ENCODE data around the gene C3orf70. TPM values are rescaled to one million over a fixed set of nuclear protein-coding genes. Genes with fewer than 3 reads are reported as not detected.

The C3orf70 gene
- total RNA-seq, 4 donors from 2014 or later, result 13.9 to 16.4 (median 14.8) TPM

DNA sequence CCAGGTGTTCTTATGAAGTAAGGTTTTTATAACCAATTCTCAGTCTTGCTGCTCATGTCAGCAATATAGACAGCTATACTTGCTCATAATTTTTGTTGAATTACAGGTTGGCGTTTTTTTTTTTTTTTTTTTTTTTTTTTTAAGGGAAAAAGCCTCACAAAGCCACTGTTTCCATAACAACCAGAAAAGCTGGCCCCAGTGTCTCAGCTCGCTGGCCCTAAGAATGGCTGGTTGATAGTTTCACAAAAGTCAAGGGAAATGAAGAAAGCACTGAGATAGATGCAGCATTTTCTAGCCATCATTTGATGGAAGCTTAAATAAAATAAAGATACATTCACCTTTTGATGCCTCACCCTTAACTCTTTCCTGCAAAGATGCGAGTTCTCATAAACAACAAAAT is 121.9 kb downstream of the C3orf70 start:
- Histone ChIP-seq H3K9me3 (peaks cover 0 to 2% of the 10 kb centered on the region in 2 donors), H3K4me1 (no peaks in the 10 kb centered on the region), H3K36me3 (no peaks in the 10 kb centered on the region), H3K27me3 (no peaks in the 10 kb centered on the region), H3K4me3 (no peak overlapping the region), H3K27ac (no peak overlapping the region)
- intact Hi-C loops (cut with DNase I; ENCODE audit: low total_unique reads) (no loop called here), in situ Hi-C loops (cut with MboI; ENCODE audit: low pct_ligation_motif_present in 1 of 4, low pct_unique_long_range_greater_than_20kb in 1 of 4, low sequenced_read_pairs in 3 of 4) (no loop called here)
- TF ChIP-seq, protein P1, sequence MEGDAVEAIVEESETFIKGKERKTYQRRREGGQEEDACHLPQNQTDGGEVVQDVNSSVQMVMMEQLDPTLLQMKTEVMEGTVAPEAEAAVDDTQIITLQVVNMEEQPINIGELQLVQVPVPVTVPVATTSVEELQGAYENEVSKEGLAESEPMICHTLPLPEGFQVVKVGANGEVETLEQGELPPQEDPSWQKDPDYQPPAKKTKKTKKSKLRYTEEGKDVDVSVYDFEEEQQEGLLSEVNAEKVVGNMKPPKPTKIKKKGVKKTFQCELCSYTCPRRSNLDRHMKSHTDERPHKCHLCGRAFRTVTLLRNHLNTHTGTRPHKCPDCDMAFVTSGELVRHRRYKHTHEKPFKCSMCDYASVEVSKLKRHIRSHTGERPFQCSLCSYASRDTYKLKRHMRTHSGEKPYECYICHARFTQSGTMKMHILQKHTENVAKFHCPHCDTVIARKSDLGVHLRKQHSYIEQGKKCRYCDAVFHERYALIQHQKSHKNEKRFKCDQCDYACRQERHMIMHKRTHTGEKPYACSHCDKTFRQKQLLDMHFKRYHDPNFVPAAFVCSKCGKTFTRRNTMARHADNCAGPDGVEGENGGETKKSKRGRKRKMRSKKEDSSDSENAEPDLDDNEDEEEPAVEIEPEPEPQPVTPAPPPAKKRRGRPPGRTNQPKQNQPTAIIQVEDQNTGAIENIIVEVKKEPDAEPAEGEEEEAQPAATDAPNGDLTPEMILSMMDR (IDR thresholded peaks at IDR 0.05), result no peak
- no peak for TF ChIP-seq POLR2AphosphoS5 (IDR thresholded peaks at IDR 0.05)
- no peak for TF ChIP-seq POLR2A (IDR thresholded peaks at IDR 0.05)
- no peak for TF ChIP-seq EP300 (IDR thresholded peaks at IDR 0.05; ENCODE audit: low read depth)
- no peak for DNase-seq
- WGBS, 2 donors (ENCODE audit: low coverage in 1 of 2), result 96 to 100% methylated on average over 2 to 3 of the region's 3 CpGs

DNA sequence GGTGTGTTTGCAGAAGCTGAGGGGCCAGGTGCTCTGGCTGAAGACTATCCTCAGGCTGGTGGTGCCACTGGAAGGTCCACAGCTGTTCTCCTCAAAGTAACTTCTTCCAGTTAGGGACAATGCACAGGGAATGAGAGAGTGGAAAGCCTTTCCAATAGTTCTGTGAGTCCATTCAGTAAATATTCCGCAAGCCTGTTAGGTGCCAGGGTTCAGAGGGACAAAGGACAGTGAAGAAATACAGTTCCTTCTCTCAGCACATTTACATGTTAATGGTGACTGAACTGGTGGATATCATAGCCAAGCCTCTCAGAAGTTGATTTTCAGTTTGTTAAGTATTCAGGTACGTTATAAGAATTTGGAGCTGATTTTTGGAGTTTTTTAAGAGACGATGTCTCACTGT is 122.5 kb downstream of the C3orf70 start:
- Histone ChIP-seq H3K27ac (no peak overlapping the region), H3K36me3 (no peaks in the 10 kb centered on the region), H3K27me3 (no peaks in the 10 kb centered on the region), H3K4me1 (no peaks in the 10 kb centered on the region), H3K9me3 (no peaks in the 10 kb centered on the region), H3K4me3 (no peak overlapping the region)
- intact Hi-C loops (cut with DNase I; ENCODE audit: low total_unique reads) (no loop called here), in situ Hi-C loops (cut with MboI; ENCODE audit: low pct_ligation_motif_present in 1 of 4, low pct_unique_long_range_greater_than_20kb in 1 of 4, low sequenced_read_pairs in 3 of 4) (no loop called here)
- WGBS, 2 donors (ENCODE audit: low coverage in 1 of 2), result 100% methylated on average over 3 of the region's 3 CpGs; no CpG with 5 or more reads in 1 of the 2 donors
- no peak for TF ChIP-seq POLR2A (IDR thresholded peaks at IDR 0.05)
- TF ChIP-seq POLR2AphosphoS5 (IDR thresholded peaks at IDR 0.05), result no peak
- no peak for TF ChIP-seq EP300 (IDR thresholded peaks at IDR 0.05; ENCODE audit: low read depth)
- TF ChIP-seq, protein P1 (IDR thresholded peaks at IDR 0.05), result no peak
- no peak for DNase-seq

DNA sequence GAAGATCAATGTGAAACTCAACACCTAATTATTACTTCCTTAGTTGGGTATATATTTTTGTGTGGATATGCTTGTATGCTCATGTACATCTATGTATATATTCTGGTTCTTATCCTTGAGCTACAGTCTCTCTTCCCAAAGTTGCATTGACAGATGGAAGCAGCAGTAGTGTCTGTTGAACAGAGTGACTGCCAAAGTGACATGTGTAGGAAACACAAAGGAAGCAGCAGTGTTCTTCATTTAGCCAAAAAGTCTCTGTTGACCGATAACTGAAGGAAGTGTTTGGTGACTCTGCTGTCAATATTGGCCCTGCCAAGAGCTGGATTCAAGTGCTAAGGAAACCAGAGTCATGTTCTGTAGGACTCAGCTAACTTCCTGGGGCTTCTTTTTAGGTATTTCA is 123.8 kb downstream of the C3orf70 start:
- no peaks in the 10 kb centered on the region for H3K4me1 ChIP-seq
- TF ChIP-seq POLR2A (IDR thresholded peaks at IDR 0.05) (no peak), EP300 (IDR thresholded peaks at IDR 0.05; ENCODE audit: low read depth) (no peak), POLR2AphosphoS5 (IDR thresholded peaks at IDR 0.05) (no peak)
- TF ChIP-seq, protein P1 (IDR thresholded peaks at IDR 0.05), result no peak
- H3K36me3 ChIP-seq, result no peaks in the 10 kb centered on the region
- intact Hi-C loops (cut with DNase I; ENCODE audit: low total_unique reads), result no loop called here
- no peaks in the 10 kb centered on the region for H3K9me3 ChIP-seq
- in situ Hi-C loops (cut with MboI; ENCODE audit: low pct_ligation_motif_present in 1 of 4, low pct_unique_long_range_greater_than_20kb in 1 of 4, low sequenced_read_pairs in 3 of 4), result no loop called here
- no peak overlapping the region for H3K27ac ChIP-seq
- no peak for DNase-seq
- no peak overlapping the region for H3K4me3 ChIP-seq
- WGBS, 2 donors (ENCODE audit: low coverage in 1 of 2), result 95% methylated on average over 1 of the region's 1 CpG; no CpG with 5 or more reads in 1 of the 2 donors
- no peaks in the 10 kb centered on the region for H3K27me3 ChIP-seq

DNA sequence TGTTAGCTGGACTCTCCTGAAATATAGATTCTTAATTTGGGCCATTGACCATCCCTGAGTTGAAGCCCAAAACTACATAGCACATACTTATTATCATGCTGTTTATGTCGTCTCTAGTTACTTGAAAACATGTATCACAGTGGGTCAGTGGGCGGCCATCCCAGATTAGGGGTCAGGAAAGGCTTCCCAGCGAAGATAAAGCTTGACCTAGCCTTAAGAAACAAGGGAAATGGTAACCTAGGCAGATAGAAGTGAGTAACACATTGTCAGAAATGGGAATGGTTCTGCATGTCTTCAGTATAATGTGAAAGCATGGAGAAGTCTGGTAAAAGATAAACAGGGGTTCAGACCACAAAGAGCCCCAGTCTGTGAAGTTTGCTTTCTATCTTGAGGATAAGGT is 124.7 kb downstream of the C3orf70 start:
- no peak for TF ChIP-seq EP300 (IDR thresholded peaks at IDR 0.05; ENCODE audit: low read depth)
- TF ChIP-seq, protein P1 (IDR thresholded peaks at IDR 0.05), result no peak
- TF ChIP-seq POLR2AphosphoS5 (IDR thresholded peaks at IDR 0.05), result no peak
- no peak for TF ChIP-seq POLR2A (IDR thresholded peaks at IDR 0.05)

More for the DNA sequence above, 124.7 kb downstream of the C3orf70 start:
- Histone ChIP-seq H3K27me3 (no peaks in the 10 kb centered on the region), H3K27ac (no peak overlapping the region), H3K4me3 (no peak overlapping the region), H3K9me3 (no peaks in the 10 kb centered on the region), H3K36me3 (no peaks in the 10 kb centered on the region), H3K4me1 (no peaks in the 10 kb centered on the region)
- WGBS, 2 donors (ENCODE audit: low coverage in 1 of 2), result 93% methylated on average over 3 of the region's 3 CpGs; no CpG with 5 or more reads in 1 of the 2 donors
- DNase-seq, result no peak
- intact Hi-C loops (cut with DNase I; ENCODE audit: low total_unique reads) (no loop called here), in situ Hi-C loops (cut with MboI; ENCODE audit: low pct_ligation_motif_present in 1 of 4, low pct_unique_long_range_greater_than_20kb in 1 of 4, low sequenced_read_pairs in 3 of 4) (no loop called here)

Other genes starting within 250 kb of the C3orf70 start
- 10 to 100 TPM in 3 of 4 donors, 1 to 10 TPM in 1; 6.4 to 39.6 (median 14.3) TPM for gene EHHADH, start 101.0 kb upstream of the C3orf70 start, total RNA-seq
- gene MAP3K13, start 210.1 kb upstream of the C3orf70 start, total RNA-seq, result 10 to 100 TPM; 17.2 to 42.6 (median 31.9) TPM